IPS-15b (cell line): Measurements from ENCODE around the gene RAP1GAP.

ENCODE experiments used
- H3K27me3 ChIP-seq: one replicate; pipeline ENCODE4 v1.6.1; 2013; ENCODE audit warnings: low read length; ENCODE audit not compliant: control insufficient read depth, insufficient read depth
- H3K36me3 ChIP-seq: one replicate; pipeline ENCODE4 v1.6.1; 2013; ENCODE audit warnings: low read length; ENCODE audit not compliant: control insufficient read depth, insufficient read depth
- H3K4me1 ChIP-seq: one replicate; pipeline ENCODE4 v1.6.1; 2013; ENCODE audit warnings: mild to moderate bottlenecking, low read length; ENCODE audit not compliant: control insufficient read depth, insufficient read depth
- H3K4me3 ChIP-seq: one replicate; pipeline ENCODE4 v1.5.1; 2013; ENCODE audit warnings: low read depth, low read length
- H3K9ac ChIP-seq: one replicate; pipeline ENCODE4 v1.6.1; 2013; ENCODE audit warnings: low read depth, mild to moderate bottlenecking, low read length
- H3K9me3 ChIP-seq: one replicate; pipeline ENCODE4 v1.6.1; 2013; ENCODE audit warnings: mild to moderate bottlenecking, low read length; ENCODE audit not compliant: control insufficient read depth, insufficient read depth

RAP1GAP gene

GRCh38 chr1:21673277-21673780 is 4.2 kb upstream of the RAP1GAP start:
- no peaks in the 10 kb centered on the region for H3K4me1 ChIP-seq
- no peaks in the 10 kb centered on the region for H3K9me3 ChIP-seq
- H3K36me3 ChIP-seq: no peaks in the 10 kb centered on the region
- H3K4me3 ChIP-seq: no peak overlapping the region
- peaks cover 6% of the 10 kb centered on the region for H3K27me3 ChIP-seq
- H3K9ac ChIP-seq: no peak overlapping the region

GRCh38 chr1:21672478-21673276 is 3.5 kb upstream of the RAP1GAP start:
- H3K4me1 ChIP-seq: no peaks in the 10 kb centered on the region
- no peaks in the 10 kb centered on the region for H3K9me3 ChIP-seq
- no peak overlapping the region for H3K9ac ChIP-seq

GRCh38 chr1:21671915-21672314 is 2.8 kb upstream of the RAP1GAP start:
- Histone ChIP-seq H3K36me3 (no peaks in the 10 kb centered on the region), H3K9me3 (no peaks in the 10 kb centered on the region), H3K4me3 (no peak overlapping the region), H3K4me1 (no peaks in the 10 kb centered on the region), H3K9ac (no peak overlapping the region), H3K27me3 (peaks cover 15% of the 10 kb centered on the region)

More at GRCh38 chr1:21672478-21673276, 3.5 kb upstream of the RAP1GAP start:
- H3K27me3 ChIP-seq: peaks cover 12% of the 10 kb centered on the region
- H3K36me3 ChIP-seq: no peaks in the 10 kb centered on the region
- no peak overlapping the region for H3K4me3 ChIP-seq

DNA sequence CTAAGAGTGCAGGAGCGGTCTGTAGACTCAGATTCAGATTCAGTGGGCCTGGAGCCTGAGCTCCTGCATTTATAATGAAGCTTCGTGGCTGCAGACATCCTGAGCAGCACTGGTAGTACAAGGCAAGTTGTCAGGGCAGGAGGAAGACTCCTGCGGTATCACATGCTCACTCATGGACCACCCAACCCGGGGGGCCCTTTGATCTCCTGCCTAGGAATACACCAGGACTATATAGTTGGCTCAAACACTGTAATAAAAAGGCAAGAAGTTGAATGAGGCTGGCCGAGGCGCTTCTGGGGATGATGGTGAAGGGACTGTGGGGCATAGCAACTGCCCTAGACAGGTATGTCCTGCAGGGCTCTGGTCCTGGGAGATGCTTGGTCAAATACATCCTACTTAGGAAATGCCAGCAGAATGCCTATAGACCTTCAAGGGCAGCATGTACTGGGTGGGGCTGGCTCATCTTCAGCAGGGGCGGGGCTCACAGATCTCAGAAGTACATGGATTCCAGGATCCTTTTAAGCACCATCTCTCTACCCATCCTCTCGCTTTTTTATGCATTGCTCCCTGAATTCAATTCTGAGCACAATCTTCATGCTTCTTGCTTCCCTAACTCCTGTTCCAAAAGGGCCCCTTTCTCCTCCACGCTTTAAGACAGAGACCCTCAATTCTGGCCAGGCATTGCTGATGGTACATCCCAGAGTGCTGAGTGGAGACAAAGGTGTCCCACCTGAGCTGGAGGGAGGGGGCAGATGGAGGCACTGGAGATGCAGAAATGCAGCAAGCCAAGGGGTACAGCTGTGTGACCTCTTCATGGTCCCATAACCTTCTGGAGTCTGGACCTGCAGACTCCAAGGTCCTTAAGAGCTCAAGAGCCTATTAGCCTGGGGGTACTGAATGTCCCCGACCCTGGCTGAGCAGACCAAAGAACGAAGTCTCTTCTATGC is 2.1 kb upstream of the RAP1GAP start:
- Histone ChIP-seq H3K4me1 (no peaks in the 10 kb centered on the region), H3K9ac (no peak overlapping the region), H3K9me3 (no peaks in the 10 kb centered on the region), H3K27me3 (peaks cover 15% of the 10 kb centered on the region), H3K36me3 (no peaks in the 10 kb centered on the region), H3K4me3 (no peak overlapping the region)

- no peaks in the 10 kb centered on the region for H3K4me1 ChIP-seq
- peak overlapping the region; percentile 66 for H3K4me3 ChIP-seq
Measured at GRCh38 chr1:21670059-21670881, 1.1 kb upstream of the RAP1GAP start.

DNA sequence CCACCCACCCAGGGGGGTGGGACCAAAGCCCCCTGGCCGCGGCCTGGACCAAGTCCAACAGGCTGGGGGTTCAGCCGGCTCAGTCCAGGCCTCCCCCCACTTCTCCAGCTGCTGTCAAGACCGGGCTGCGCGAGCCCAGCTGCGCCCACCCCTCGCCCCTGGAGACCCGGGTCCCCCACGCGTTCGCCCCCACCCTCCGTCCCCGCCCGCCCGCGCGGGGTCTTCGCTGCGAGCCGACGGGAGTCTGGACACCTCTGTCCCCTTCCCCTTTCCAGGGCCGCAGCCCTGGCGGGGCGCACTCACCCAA is 253 bp downstream of the RAP1GAP start:
- Histone ChIP-seq H3K27me3 (peaks cover 15% of the 10 kb centered on the region), H3K9ac (no peak overlapping the region), H3K4me3 (peak overlapping the region; percentile 66), H3K9me3 (no peaks in the 10 kb centered on the region), H3K4me1 (no peaks in the 10 kb centered on the region), H3K36me3 (no peaks in the 10 kb centered on the region)

More at GRCh38 chr1:21670059-21670881, 1.1 kb upstream of the RAP1GAP start:
- Histone ChIP-seq H3K27me3 (peaks cover 15% of the 10 kb centered on the region), H3K36me3 (no peaks in the 10 kb centered on the region), H3K9ac (peak overlapping the region; percentile 40), H3K9me3 (no peaks in the 10 kb centered on the region)

- Histone ChIP-seq H3K4me3 (peak overlapping the region; percentile 66), H3K27me3 (peaks cover 15% of the 10 kb centered on the region), H3K9ac (no peak overlapping the region)
Measured at GRCh38 chr1:21668232-21668950, 766 bp downstream of the RAP1GAP start.

DNA sequence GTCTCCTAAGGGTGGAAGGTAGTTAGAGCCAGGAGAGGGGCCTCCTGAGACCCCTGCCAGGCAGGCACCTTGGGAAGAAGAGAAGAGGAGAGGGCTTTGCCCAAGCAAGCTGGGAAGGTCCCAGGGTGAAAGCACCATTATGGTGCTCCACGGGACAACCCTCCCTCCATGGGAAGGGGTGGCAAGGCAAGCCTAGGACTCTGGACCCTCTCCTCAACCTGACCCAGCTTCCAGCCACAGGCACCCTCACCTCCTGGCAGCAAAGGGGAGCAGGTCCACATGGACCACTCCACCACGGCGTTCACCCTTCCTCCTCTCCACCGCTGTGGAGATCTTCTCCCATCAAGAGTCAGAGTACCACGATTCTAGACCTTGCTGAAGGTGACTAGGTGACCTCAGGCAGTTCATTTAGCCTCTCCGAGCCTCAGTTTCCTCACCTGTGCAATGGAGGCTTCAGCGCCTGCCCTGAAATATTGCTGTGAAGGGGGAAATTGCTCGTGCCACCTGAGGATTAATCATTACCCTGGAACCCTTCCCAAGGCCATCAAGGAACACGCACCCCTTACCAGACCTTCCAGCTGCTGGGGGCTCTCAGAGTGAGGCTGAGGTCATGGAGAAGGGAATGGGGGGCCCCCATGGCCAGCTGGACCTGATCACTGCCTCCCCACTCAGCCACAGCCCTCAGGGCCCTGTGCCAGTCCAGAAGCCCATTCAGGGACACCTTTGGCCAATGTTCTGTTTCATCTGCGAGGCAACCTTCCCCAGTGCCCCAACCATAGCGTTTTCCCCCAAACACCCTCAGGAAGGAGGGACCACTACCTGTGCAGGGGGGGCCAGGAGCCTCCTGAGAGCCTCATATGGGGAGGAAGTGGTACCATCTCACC is 1.6 kb downstream of the RAP1GAP start:
- Histone ChIP-seq H3K27me3 (peaks cover 15% of the 10 kb centered on the region), H3K9me3 (no peaks in the 10 kb centered on the region), H3K9ac (no peak overlapping the region), H3K4me3 (peak overlapping the region; percentile 66), H3K36me3 (no peaks in the 10 kb centered on the region), H3K4me1 (no peaks in the 10 kb centered on the region)

More at GRCh38 chr1:21668232-21668950, 766 bp downstream of the RAP1GAP start:
- H3K9me3 ChIP-seq: no peaks in the 10 kb centered on the region
- no peaks in the 10 kb centered on the region for H3K36me3 ChIP-seq
- no peaks in the 10 kb centered on the region for H3K4me1 ChIP-seq

GRCh38 chr1:21666576-21667320 is 2.4 kb downstream of the RAP1GAP start:
- no peaks in the 10 kb centered on the region for H3K9me3 ChIP-seq
- no peak overlapping the region for H3K9ac ChIP-seq
- peaks cover 15% of the 10 kb centered on the region for H3K27me3 ChIP-seq
- H3K36me3 ChIP-seq: no peaks in the 10 kb centered on the region
- no peaks in the 10 kb centered on the region for H3K4me1 ChIP-seq
- H3K4me3 ChIP-seq: no peak overlapping the region
